Tibial artery (tissue), 4 donors: ENCODE results near the gene TOR2A.
A peak's percentile ranks its signal among the peaks of the same experiment; 100 is the strongest.

Experiments used
- DNase-seq, 2 donors: peaks; one replicate each; pipeline ENCODE4 v3.0.0-alpha.2; 2019
- H3K27ac ChIP-seq, 2 donors: fragments of 200-600 bp; sonication (generic) in 1 of 2; 1 replicate in 1 of 2; 2 replicates in 1 of 2; pipeline ENCODE4 v1.5.1; 2018 to 2019; ENCODE audit warnings: mild to moderate bottlenecking in 1 of 2
- H3K27me3 ChIP-seq, 2 donors: fragments of 200-600 bp; sonication (generic) in 1 of 2; one replicate each; pipeline versions ENCODE4 v1.5.1 to v1.6.0; 2016 to 2019
- H3K36me3 ChIP-seq, 3 donors: fragments of 200-600 bp; sonication (generic) in 2 of 3; one replicate each; pipeline ENCODE4 v1.5.1; 2016 to 2019; ENCODE audit warnings: mild to moderate bottlenecking in 2 of 3
- H3K4me1 ChIP-seq, 4 donors: fragments of 200-600 bp; sonication (generic) in 2 of 4; 1 replicate in 3 of 4; 2 replicates in 1 of 4; pipeline ENCODE4 v1.5.1; 2016 to 2019
- H3K4me3 ChIP-seq, 2 donors: fragments of 200-600 bp; sonication (generic) in 1 of 2; 1 replicate in 1 of 2; 2 replicates in 1 of 2; pipeline ENCODE4 v1.5.1; 2018 to 2019; ENCODE audit warnings: mild to moderate bottlenecking in 2 of 2
- H3K9me3 ChIP-seq, 3 donors: fragments of 200-600 bp; sonication (generic) in 1 of 3; one replicate each; pipeline ENCODE4 v1.5.1; 2016 to 2019
- intact Hi-C: fragments of 100-400 bp; cut with DNase I; formaldehyde crosslinking; loops from one replicate; pipeline ENCODE4 v1.15.0; 2023; ENCODE audit warnings: low total_unique reads
- TF ChIP-seq, protein P1 (sequence below), 2 experiments: fragments of 200-600 bp in 1 of 2; fragments of 450-650 bp in 1 of 2; IDR thresholded peaks; one replicate each; pipeline ENCODE4 v1.5.1; 2017 to 2019; ENCODE audit warnings: antibody characterized with exemption in 2 of 2, mild to moderate bottlenecking in 1 of 2, moderate library complexity in 1 of 2

TOR2A gene

DNA sequence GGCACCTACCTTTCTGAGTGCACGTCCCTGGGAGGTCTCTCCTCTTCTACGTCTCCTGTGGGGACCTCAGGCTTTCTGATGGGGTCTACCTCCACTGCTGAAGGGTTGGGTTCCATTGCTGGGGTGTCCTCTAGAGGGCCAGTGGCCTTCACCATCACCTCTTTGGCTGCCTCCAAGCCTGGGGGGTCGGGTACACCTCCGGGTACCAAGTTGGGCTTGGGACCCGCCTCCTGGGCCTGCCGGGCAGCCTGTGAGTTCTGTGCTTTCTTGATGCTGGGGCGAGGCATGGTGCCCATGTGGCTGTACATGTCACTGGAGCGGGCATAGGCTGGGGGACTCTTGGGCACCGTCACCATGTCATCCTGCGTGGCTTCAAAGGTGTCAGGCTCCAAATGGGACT, 38.9 kb upstream of the TOR2A start:
- Histone ChIP-seq H3K36me3 (no peaks in the 10 kb centered on the region), H3K9me3 (no peaks in the 10 kb centered on the region), H3K4me1 (peaks cover 0 to 12% (median 9%) of the 10 kb centered on the region in 4 donors), H3K27ac (no peak overlapping the region), H3K4me3 (no peak overlapping the region), H3K27me3 (peaks cover 0 to 3% of the 10 kb centered on the region in 2 donors)
- intact Hi-C loops, result no loop called here
- TF ChIP-seq, protein P1, sequence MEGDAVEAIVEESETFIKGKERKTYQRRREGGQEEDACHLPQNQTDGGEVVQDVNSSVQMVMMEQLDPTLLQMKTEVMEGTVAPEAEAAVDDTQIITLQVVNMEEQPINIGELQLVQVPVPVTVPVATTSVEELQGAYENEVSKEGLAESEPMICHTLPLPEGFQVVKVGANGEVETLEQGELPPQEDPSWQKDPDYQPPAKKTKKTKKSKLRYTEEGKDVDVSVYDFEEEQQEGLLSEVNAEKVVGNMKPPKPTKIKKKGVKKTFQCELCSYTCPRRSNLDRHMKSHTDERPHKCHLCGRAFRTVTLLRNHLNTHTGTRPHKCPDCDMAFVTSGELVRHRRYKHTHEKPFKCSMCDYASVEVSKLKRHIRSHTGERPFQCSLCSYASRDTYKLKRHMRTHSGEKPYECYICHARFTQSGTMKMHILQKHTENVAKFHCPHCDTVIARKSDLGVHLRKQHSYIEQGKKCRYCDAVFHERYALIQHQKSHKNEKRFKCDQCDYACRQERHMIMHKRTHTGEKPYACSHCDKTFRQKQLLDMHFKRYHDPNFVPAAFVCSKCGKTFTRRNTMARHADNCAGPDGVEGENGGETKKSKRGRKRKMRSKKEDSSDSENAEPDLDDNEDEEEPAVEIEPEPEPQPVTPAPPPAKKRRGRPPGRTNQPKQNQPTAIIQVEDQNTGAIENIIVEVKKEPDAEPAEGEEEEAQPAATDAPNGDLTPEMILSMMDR (IDR thresholded peaks at IDR 0.05), result no peak
- DNase-seq, result no peak

DNA sequence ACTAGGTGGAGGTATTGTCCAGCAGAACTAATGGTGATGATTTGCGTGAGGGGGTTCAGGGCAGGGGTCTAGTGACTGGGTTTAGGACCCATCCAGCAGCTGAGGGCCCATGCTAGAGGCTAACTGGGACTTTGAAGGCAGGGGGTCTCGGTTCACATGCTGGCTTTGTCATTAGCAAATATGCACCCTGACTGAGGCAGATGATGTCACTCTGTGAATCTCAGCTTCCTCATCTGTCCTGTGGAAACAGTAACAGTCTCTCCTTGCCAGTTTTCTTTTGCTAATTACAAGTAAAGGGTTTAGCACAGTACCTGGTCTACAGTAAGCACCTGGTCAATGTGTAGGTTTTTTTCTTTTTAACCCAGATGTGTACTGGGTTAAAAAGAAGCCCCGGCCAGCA, 38.2 kb upstream of the TOR2A start:
- intact Hi-C loops, result no loop called here
- H3K4me1 ChIP-seq, result peaks cover 0 to 12% (median 9%) of the 10 kb centered on the region in 4 donors
- no peak overlapping the region for H3K27ac ChIP-seq
- peaks cover 0 to 3% of the 10 kb centered on the region in 2 donors for H3K27me3 ChIP-seq
- H3K4me3 ChIP-seq, result no peak overlapping the region
- no peak for DNase-seq
- TF ChIP-seq, protein P1 (IDR thresholded peaks at IDR 0.05), result no peak
- no peaks in the 10 kb centered on the region for H3K9me3 ChIP-seq
- H3K36me3 ChIP-seq, result no peaks in the 10 kb centered on the region

DNA sequence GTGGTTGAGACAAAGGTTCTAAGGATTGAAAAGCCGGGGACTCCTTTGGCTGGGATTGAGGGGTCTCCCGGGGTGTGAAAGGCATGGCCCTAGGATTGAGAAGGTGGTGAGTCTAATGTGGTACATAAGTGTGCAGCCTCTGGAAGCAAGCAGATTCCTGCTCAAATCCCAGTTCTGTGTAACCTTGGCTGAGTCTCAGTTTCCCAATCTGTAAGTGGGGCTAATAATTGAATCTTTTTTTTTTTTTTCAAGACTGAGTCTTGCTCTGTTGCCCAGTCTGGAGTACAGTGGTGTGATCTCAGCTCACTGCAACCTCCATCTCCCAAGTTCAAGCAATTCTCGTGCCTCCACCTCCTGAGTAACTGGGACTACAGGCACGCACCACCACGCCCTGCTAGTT, 37.5 kb upstream of the TOR2A start:
- Histone ChIP-seq H3K27me3 (peaks cover 0 to 3% of the 10 kb centered on the region in 2 donors), H3K27ac (no peak overlapping the region), H3K4me3 (no peak overlapping the region), H3K4me1 (peaks cover 0 to 15% (median 10%) of the 10 kb centered on the region in 4 donors), H3K9me3 (no peaks in the 10 kb centered on the region), H3K36me3 (no peaks in the 10 kb centered on the region)
- intact Hi-C loops, result no loop called here
- no peak for DNase-seq
- TF ChIP-seq, protein P1 (IDR thresholded peaks at IDR 0.05), result no peak

DNA sequence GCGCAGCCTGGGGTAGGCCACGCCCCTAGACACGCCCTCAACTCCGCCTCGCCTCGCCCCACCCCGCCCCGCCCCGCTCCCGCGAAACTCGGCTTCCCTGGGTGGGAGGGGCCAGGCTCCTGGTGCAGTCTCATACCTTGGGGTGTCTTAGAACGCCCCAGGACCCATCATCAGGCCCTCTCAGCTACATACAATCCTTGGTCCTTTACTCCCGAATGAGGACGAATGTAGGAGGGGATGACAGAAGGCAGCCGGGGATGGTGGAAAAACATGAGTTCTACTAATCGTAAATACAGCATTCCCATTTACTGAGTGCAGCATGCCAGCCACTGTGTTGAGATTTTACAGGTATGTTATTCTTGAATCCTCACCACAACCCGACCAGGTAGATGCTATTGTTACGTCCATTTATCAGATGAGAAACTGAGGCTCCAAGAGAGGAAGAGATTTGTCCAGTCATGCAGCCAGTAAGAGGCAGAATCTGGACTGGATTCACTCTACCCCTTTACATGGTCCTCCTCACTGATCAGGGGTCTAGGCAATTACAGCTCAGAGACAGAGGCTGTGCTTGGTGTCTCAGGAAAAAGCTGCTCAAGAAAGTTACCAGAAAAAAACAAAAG, 36.6 kb upstream of the TOR2A start:
- H3K4me1 ChIP-seq, result peaks cover 0 to 15% (median 10%) of the 10 kb centered on the region in 4 donors
- H3K4me3 ChIP-seq, result peak overlapping the region; percentile 50 to 55
- H3K27ac ChIP-seq, result peak overlapping the region; percentile 26 to 64
- TF ChIP-seq, protein P1 (IDR thresholded peaks at IDR 0.05), result no peak
- H3K27me3 ChIP-seq, result peaks cover 0 to 3% of the 10 kb centered on the region in 2 donors
- no peak for DNase-seq
- no peaks in the 10 kb centered on the region for H3K9me3 ChIP-seq
- no peaks in the 10 kb centered on the region for H3K36me3 ChIP-seq
- intact Hi-C loops, result no loop called here

DNA sequence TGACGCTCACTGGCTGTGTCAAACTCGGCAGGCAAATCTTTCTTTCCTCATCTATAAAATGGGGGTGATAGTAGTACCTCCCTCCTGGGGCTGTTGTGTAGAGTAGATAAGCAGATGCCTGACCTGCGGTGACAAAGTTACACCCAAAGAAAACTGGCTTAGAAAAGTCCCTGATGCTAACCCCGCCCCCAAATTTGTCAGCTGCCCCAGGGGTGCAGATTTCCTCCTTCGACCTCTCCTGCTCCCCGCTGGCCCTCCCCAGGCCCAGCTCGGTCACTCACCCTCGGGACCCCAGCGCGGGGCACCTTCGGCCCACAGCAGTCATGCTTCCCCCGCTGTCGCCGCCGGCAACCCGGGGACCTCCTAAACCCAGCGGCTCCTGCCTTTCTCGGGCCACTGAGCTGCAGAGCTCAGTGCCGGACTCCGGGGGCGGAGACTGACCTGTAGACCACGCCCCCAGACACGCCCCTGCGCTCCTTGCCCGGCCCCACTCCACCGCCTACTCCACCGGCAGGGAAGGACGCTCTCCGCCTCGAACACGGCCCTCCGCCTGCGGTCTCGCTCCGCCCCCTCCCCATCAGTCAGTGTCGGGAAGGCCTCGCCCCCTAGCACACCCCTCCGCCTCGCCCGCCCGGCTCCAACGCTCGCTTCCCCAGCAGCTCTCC, 35.9 kb upstream of the TOR2A start:
- Histone ChIP-seq H3K36me3 (no peaks in the 10 kb centered on the region), H3K27me3 (peaks cover 0 to 2% of the 10 kb centered on the region in 2 donors), H3K27ac (peak overlapping the region; percentile 26 to 64), H3K4me3 (peak overlapping the region; percentile 50 to 55), H3K4me1 (peaks cover 0 to 15% (median 10%) of the 10 kb centered on the region in 4 donors), H3K9me3 (no peaks in the 10 kb centered on the region)
- intact Hi-C loops, result no loop called here
- DNase-seq, result peak; percentile 98 to 99
- TF ChIP-seq, protein P1 (IDR thresholded peaks at IDR 0.05), result no peak
